ENCODE results near the gene FOXN3. TPM values are rescaled to one million over a fixed set of nuclear protein-coding genes. Genes with fewer than 3 reads are reported as not detected.

FOXN3 gene
- total RNA-seq, 4 donors from 2014 or later: 27.4 to 91.4 (median 39.2) TPM

GRCh38 chr14:89351516-89352404 lies 65.3 kb downstream of the FOXN3 start:
- intact Hi-C loops (cut with DNase I): no loop called here
- no peaks in the 10 kb centered on the region for H3K27me3 ChIP-seq
- TF ChIP-seq, protein P1, sequence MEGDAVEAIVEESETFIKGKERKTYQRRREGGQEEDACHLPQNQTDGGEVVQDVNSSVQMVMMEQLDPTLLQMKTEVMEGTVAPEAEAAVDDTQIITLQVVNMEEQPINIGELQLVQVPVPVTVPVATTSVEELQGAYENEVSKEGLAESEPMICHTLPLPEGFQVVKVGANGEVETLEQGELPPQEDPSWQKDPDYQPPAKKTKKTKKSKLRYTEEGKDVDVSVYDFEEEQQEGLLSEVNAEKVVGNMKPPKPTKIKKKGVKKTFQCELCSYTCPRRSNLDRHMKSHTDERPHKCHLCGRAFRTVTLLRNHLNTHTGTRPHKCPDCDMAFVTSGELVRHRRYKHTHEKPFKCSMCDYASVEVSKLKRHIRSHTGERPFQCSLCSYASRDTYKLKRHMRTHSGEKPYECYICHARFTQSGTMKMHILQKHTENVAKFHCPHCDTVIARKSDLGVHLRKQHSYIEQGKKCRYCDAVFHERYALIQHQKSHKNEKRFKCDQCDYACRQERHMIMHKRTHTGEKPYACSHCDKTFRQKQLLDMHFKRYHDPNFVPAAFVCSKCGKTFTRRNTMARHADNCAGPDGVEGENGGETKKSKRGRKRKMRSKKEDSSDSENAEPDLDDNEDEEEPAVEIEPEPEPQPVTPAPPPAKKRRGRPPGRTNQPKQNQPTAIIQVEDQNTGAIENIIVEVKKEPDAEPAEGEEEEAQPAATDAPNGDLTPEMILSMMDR (IDR thresholded peaks at IDR 0.05): no peak
- TF ChIP-seq POLR2A (IDR thresholded peaks at IDR 0.05): no peak
- peaks cover 0 to 48% (median 4%) of the 10 kb centered on the region in 3 donors for H3K36me3 ChIP-seq
- DNase-seq: no peak
- peaks cover 15 to 47% (median 21%) of the 10 kb centered on the region in 3 donors for H3K4me1 ChIP-seq
- peak overlapping the region in 1 of 4 donors; percentile 18 for H3K4me3 ChIP-seq
- peak overlapping the region; percentile 23 to 69 (median 62) for H3K27ac ChIP-seq
- H3K9me3 ChIP-seq: no peaks in the 10 kb centered on the region
- WGBS, 2 donors: 38 to 42% methylated on average over 13 to 15 of the region's 15 CpGs

DNA sequence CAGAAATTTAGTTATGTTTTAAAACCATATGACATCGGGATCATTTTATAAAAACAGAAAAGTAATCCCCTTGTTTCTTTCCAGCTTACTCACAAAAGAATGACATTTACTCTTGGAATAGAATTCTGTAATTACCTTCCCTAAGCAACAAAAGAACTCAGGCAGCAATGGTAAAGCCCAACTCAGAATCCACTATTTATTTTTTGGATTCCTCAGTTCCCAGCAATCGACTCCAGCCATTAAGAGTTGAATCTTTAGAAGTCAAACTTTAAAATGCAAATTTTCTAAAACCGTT lies 65.9 kb downstream of the FOXN3 start:
- TF ChIP-seq, protein P1 (IDR thresholded peaks at IDR 0.05): no peak
- no peak for TF ChIP-seq POLR2A (IDR thresholded peaks at IDR 0.05)
- no peaks in the 10 kb centered on the region for H3K9me3 ChIP-seq
- peaks cover 15 to 47% (median 21%) of the 10 kb centered on the region in 3 donors for H3K4me1 ChIP-seq
- H3K27me3 ChIP-seq: no peaks in the 10 kb centered on the region
- peak overlapping the region; percentile 23 to 69 (median 62) for H3K27ac ChIP-seq
- intact Hi-C loops (cut with DNase I): no loop called here
- H3K4me3 ChIP-seq: peak overlapping the region in 1 of 4 donors; percentile 18
- WGBS, 2 donors: 22 to 28% methylated on average over 3 of the region's 3 CpGs
- peaks cover 0 to 49% (median 4%) of the 10 kb centered on the region in 3 donors for H3K36me3 ChIP-seq
- DNase-seq: no peak

GRCh38 chr14:89350152-89350551 lies 66.9 kb downstream of the FOXN3 start:
- intact Hi-C loops (cut with DNase I): no loop called here
- 89 to 94% methylated on average over 8 of the region's 8 CpGs for WGBS, 2 donors
- Histone ChIP-seq H3K36me3 (peaks cover 0 to 53% (median 4%) of the 10 kb centered on the region in 3 donors), H3K9me3 (no peaks in the 10 kb centered on the region), H3K27me3 (no peaks in the 10 kb centered on the region), H3K27ac (peak overlapping the region in 1 of 4 donors; percentile 19), H3K4me3 (no peak overlapping the region), H3K4me1 (peaks cover 15 to 51% (median 21%) of the 10 kb centered on the region in 3 donors)
- DNase-seq: no peak
- TF ChIP-seq, protein P1 (IDR thresholded peaks at IDR 0.05): no peak
- TF ChIP-seq POLR2A (IDR thresholded peaks at IDR 0.05): no peak

GRCh38 chr14:89349171-89350008 lies 67.6 kb downstream of the FOXN3 start:
- Histone ChIP-seq H3K4me3 (no peak overlapping the region), H3K36me3 (peaks cover 0 to 53% (median 4%) of the 10 kb centered on the region in 3 donors), H3K4me1 (peaks cover 15 to 59% (median 24%) of the 10 kb centered on the region in 3 donors), H3K27me3 (no peaks in the 10 kb centered on the region), H3K9me3 (no peaks in the 10 kb centered on the region), H3K27ac (peak overlapping the region in 1 of 4 donors; percentile 1)
- WGBS, 2 donors: 80 to 84% methylated on average over 7 to 8 of the region's 8 CpGs
- intact Hi-C loops (cut with DNase I): no loop called here
- no peak for DNase-seq
- TF ChIP-seq, protein P1 (IDR thresholded peaks at IDR 0.05): no peak
- TF ChIP-seq POLR2A (IDR thresholded peaks at IDR 0.05): no peak
